Astrocyte (in vitro differentiated cells and primary cell): ENCODE results near the gene PBRM1. TPM values are rescaled to one million over a fixed set of nuclear protein-coding genes. Genes with fewer than 3 reads are reported as not detected.

Experiments used
- DNase-seq: peaks from one replicate; pipeline ENCODE4 v3.0.0-alpha.2; 2010; ENCODE audit warnings: low read depth
- FAIRE-seq: peaks from 2 replicates; lab custom pipeline; 2011; peaks lifted over from hg19 to GRCh38; lab: Jason Lieb, UNC
- H2AFZ ChIP-seq: 2 replicates; pipeline ENCODE4 v1.6.0; 2012; ENCODE audit warnings: low read depth, low read length, inconsistent platforms
- H3K27ac ChIP-seq: 2 replicates; pipeline ENCODE4 v1.5.1; 2011; ENCODE audit warnings: low read depth, low read length, inconsistent platforms
- H3K27me3 ChIP-seq: 2 replicates; pipeline ENCODE4 v1.6.0; 2011; ENCODE audit warnings: low read length, inconsistent platforms; ENCODE audit not compliant: insufficient read depth
- H3K36me3 ChIP-seq: 2 replicates; pipeline ENCODE4 v1.5.1; 2011; ENCODE audit warnings: low read length, inconsistent platforms; ENCODE audit not compliant: insufficient read depth
- H3K4me1 ChIP-seq: 2 replicates; pipeline ENCODE4 v1.5.1; 2011; ENCODE audit warnings: low read length, inconsistent platforms; ENCODE audit not compliant: insufficient read depth
- H3K4me2 ChIP-seq: 2 replicates; pipeline ENCODE4 v1.6.0; 2012; ENCODE audit warnings: low read length, inconsistent platforms
- H3K4me3 ChIP-seq: 2 replicates; pipeline ENCODE4 v1.5.1; 2011; ENCODE audit warnings: low read depth, mild to moderate bottlenecking, low read length, inconsistent platforms; ENCODE audit not compliant: insufficient read depth
- H3K79me2 ChIP-seq: 2 replicates; pipeline ENCODE4 v1.6.0; 2012; ENCODE audit warnings: mild to moderate bottlenecking, low read length, inconsistent platforms; ENCODE audit not compliant: insufficient read depth
- H3K9ac ChIP-seq: 2 replicates; pipeline ENCODE4 v1.6.0; 2012; ENCODE audit warnings: mild to moderate bottlenecking, low read length, inconsistent platforms
- H3K9me3 ChIP-seq: 2 replicates; pipeline ENCODE4 v1.5.1; 2012; ENCODE audit warnings: low read depth, mild to moderate bottlenecking, low read length, inconsistent platforms; ENCODE audit not compliant: insufficient read depth
- H4K20me1 ChIP-seq: 2 replicates; pipeline ENCODE4 v1.6.0; 2012; ENCODE audit warnings: low read length, inconsistent platforms; ENCODE audit not compliant: insufficient read depth
- H3K27ac Mint-ChIP-seq: one replicate; pipeline ENCODE4 v1.8.0; 2021; ENCODE audit warnings: mild to moderate bottlenecking, mixed read lengths; ENCODE audit not compliant: unreplicated experiment
- H3K27me3 Mint-ChIP-seq: one replicate; pipeline ENCODE4 v1.8.0; 2021; ENCODE audit warnings: low read depth, mixed read lengths; ENCODE audit not compliant: unreplicated experiment
- H3K36me3 Mint-ChIP-seq: one replicate; pipeline ENCODE4 v1.8.0; 2021; ENCODE audit warnings: low read depth, mixed read lengths; ENCODE audit not compliant: unreplicated experiment
- H3K4me1 Mint-ChIP-seq: one replicate; pipeline ENCODE4 v1.8.0; 2021; ENCODE audit warnings: low read depth, mixed read lengths; ENCODE audit not compliant: unreplicated experiment
- H3K4me3 Mint-ChIP-seq: one replicate; pipeline ENCODE4 v1.8.0; 2021; ENCODE audit warnings: mild to moderate bottlenecking, moderate library complexity, mixed read lengths; ENCODE audit not compliant: unreplicated experiment
- H3K9me3 Mint-ChIP-seq: one replicate; pipeline ENCODE4 v1.8.0; 2021; ENCODE audit warnings: mild to moderate bottlenecking, mixed read lengths; ENCODE audit not compliant: unreplicated experiment
- EZH2 ChIP-seq: IDR thresholded peaks from 2 replicates; pipeline ENCODE4 v1.6.1; 2012; ENCODE audit warnings: mild to moderate bottlenecking, low read length, inconsistent platforms; ENCODE audit not compliant: insufficient read depth
- total RNA-seq: library from RNA; stranded (reverse); gene quantifications from 2 replicates; pipeline ENCODE4 v1.2.1, GENCODE V29; 2021
- TF ChIP-seq, protein P1 (sequence below): IDR thresholded peaks from 2 replicates; pipeline ENCODE4 v1.5.1; 2011; ENCODE audit warnings: low read depth, mild to moderate bottlenecking, inconsistent platforms, low read length, moderate library complexity; ENCODE audit not compliant: insufficient read depth

Gene PBRM1
- total RNA-seq, 1 donor from 2014 or later, result 54.5 TPM

DNA sequence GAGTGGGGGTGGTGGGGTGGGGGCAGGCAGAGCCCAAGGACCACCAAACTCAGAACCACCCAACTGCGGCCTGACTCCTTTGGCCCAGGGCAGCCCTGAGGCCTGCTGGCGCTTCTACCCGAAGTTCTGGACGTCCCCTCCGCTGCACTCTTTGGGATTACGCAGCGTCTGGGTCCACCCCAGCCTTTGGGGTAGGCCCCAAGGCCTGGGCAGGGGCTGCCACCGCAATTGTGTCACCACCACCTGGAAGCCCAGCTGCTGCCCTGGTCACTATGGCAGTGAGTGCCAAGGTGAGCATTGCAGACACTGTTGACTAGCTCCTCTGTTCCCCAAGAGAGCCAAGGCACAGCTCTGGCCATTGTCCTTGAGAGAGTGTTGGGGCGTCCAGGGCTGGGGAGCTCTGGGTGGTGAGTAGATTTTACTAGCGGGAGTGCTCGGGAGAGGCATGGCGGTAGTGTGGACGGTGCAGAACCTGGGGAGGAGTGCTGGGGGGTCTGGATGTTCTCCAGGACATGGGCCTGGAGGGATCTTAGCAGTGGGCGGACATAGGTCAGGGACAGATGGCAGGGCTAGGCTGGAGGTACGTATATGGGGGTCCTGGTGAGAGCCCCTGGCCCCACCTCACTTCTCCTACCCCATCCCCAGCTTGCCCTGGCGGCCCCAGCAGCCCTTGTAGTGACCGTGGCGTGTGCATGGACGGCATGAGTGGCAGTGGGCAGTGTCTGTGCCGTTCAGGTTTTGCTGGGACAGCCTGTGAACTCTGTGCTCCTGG is 164.8 kb downstream of the PBRM1 start:
- Histone ChIP-seq H3K36me3 (peaks cover 8% of the 10 kb centered on the region), H3K27me3 (no peaks in the 10 kb centered on the region), H2AFZ (no peak overlapping the region), H3K9me3 (no peaks in the 10 kb centered on the region), H3K79me2 (no peaks in the 10 kb centered on the region), H3K4me1 (no peaks in the 10 kb centered on the region), H3K9ac (no peak overlapping the region), H4K20me1 (peaks cover 24% of the 10 kb centered on the region), H3K27ac (no peak overlapping the region), H3K4me3 (no peak overlapping the region), H3K4me2 (no peak overlapping the region)
- Mint-ChIP-seq H3K27me3 (peaks cover 17% of the 10 kb centered on the region), H3K36me3 (peaks cover 11% of the 10 kb centered on the region), H3K9me3 (no peaks in the 10 kb centered on the region), H3K4me1 (peaks cover 2% of the 10 kb centered on the region), H3K4me3 (no peak overlapping the region), H3K27ac (no peak overlapping the region)
- DNase-seq (no peak), FAIRE-seq (no peak)
- TF ChIP-seq EZH2, result no peak
- TF ChIP-seq, protein P1, sequence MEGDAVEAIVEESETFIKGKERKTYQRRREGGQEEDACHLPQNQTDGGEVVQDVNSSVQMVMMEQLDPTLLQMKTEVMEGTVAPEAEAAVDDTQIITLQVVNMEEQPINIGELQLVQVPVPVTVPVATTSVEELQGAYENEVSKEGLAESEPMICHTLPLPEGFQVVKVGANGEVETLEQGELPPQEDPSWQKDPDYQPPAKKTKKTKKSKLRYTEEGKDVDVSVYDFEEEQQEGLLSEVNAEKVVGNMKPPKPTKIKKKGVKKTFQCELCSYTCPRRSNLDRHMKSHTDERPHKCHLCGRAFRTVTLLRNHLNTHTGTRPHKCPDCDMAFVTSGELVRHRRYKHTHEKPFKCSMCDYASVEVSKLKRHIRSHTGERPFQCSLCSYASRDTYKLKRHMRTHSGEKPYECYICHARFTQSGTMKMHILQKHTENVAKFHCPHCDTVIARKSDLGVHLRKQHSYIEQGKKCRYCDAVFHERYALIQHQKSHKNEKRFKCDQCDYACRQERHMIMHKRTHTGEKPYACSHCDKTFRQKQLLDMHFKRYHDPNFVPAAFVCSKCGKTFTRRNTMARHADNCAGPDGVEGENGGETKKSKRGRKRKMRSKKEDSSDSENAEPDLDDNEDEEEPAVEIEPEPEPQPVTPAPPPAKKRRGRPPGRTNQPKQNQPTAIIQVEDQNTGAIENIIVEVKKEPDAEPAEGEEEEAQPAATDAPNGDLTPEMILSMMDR, result no peak

DNA sequence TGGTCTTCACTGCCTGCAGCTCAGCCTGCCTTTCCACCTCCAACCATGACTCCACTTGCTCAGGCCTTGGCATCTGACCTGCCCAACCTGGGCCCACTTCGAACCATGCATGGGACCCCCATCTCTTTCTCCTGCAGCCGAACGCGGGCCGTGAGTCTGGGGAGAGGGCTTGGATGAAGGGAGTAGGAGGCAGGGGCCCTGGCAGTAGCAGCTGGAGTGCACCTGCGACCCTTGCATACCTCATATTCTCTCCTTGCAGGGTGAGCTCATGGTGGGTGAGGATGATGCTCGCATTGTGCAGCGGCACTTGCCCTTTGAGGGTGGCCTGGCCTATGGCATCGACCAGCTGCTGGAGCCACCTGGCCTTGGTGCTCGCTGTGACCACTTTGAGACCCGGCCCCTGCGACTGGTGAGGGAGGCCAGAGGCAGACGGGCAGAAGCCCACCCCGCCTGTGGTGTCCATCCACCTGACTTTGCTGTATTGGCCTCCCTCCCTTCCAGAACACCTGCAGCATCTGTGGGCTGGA is 165.5 kb downstream of the PBRM1 start:
- peaks cover 9% of the 10 kb centered on the region for H3K36me3 Mint-ChIP-seq
- no peaks in the 10 kb centered on the region for H3K27me3 ChIP-seq
- no peak overlapping the region for H3K4me3 Mint-ChIP-seq
- TF ChIP-seq EZH2, result no peak
- TF ChIP-seq, protein P1, result no peak
- H3K4me1 ChIP-seq, result no peaks in the 10 kb centered on the region
- no peaks in the 10 kb centered on the region for H3K79me2 ChIP-seq
- no peak overlapping the region for H3K4me3 ChIP-seq
- no peak for FAIRE-seq
- no peaks in the 10 kb centered on the region for H3K9me3 ChIP-seq
- no peak overlapping the region for H3K9ac ChIP-seq
- H3K4me1 Mint-ChIP-seq, result no peaks in the 10 kb centered on the region
- H3K36me3 ChIP-seq, result peaks cover 8% of the 10 kb centered on the region
- H3K9me3 Mint-ChIP-seq, result no peaks in the 10 kb centered on the region
- H3K27me3 Mint-ChIP-seq, result peaks cover 21% of the 10 kb centered on the region
- peaks cover 17% of the 10 kb centered on the region for H4K20me1 ChIP-seq
- no peak for DNase-seq
- H3K27ac ChIP-seq, result no peak overlapping the region
- no peak overlapping the region for H3K27ac Mint-ChIP-seq
- no peak overlapping the region for H2AFZ ChIP-seq
- no peak overlapping the region for H3K4me2 ChIP-seq
